ENCODE measurements around the gene FAM131A.

The FAM131A gene

DNA sequence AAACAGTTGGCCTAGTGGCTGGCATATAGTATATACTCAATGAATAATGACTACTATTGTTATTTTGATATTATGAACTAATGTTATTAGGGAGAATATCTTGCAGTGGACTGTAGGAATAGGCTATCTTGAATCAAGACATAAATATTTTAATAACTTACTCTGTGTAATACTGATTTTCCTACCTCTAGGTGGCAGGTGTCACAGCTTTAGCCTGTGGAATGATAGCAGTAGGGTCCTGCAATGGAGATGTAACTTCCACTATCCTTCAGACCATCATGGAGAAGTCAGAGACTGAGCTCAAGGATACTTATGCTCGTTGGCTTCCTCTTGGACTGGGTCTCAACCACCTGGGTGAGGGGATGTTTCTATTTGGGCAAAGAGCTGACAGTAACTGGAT lies 31.8 kb upstream of the FAM131A start:
- no peak for DNase-seq

DNA sequence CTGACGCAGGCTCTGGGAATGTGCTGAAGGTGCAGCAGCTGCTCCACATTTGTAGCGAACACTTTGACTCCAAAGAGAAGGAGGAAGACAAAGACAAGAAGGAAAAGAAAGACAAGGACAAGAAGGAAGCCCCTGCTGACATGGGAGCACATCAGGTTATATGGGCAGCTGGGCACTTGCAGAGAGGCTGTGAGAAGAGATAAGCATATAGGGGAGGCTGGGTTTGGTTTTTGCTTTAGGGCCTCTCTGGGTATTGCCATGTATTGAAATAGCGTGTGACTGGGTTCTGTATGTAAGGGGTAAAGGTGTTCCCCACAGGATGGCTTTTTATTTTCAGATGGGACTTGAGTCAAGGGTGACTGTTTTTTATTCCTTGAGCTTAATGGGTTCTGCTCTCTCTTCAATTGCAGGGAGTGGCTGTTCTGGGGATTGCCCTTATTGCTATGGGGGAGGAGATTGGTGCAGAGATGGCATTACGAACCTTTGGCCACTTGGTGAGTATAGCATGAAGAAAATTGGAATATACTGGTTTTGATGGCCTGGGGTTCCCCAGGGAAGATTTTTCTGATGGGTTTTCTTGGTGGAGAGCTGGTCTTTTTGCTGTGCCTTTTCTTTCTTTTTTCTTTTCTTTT lies 30.9 kb upstream of the FAM131A start:
- no peaks in the 10 kb centered on the region for H3K27me3 Mint-ChIP-seq (ENCODE audit: low read depth, poor library complexity)
- H3K4me1 Mint-ChIP-seq, result no peaks in the 10 kb centered on the region
- no peak for TF ChIP-seq CTCF (IDR thresholded peaks at IDR 0.05)
- no peak overlapping the region for H3K27ac Mint-ChIP-seq
- peaks cover 79% of the 10 kb centered on the region for H3K36me3 Mint-ChIP-seq (ENCODE audit: low read depth)
- no peak overlapping the region for H3K4me3 Mint-ChIP-seq
- DNase-seq, result no peak
- H3K9me3 Mint-ChIP-seq, result no peaks in the 10 kb centered on the region

More for the DNA sequence above, 31.8 kb upstream of the FAM131A start:
- H3K27ac Mint-ChIP-seq, result no peak overlapping the region
- no peaks in the 10 kb centered on the region for H3K27me3 Mint-ChIP-seq (ENCODE audit: low read depth, poor library complexity)
- no peak overlapping the region for H3K4me3 Mint-ChIP-seq
- H3K36me3 Mint-ChIP-seq (ENCODE audit: low read depth), result peaks cover 86% of the 10 kb centered on the region
- no peaks in the 10 kb centered on the region for H3K9me3 Mint-ChIP-seq
- peaks cover 4% of the 10 kb centered on the region for H3K4me1 Mint-ChIP-seq
- no peak for TF ChIP-seq CTCF (IDR thresholded peaks at IDR 0.05)

- Mint-ChIP-seq H3K27me3 (ENCODE audit: low read depth, poor library complexity) (no peaks in the 10 kb centered on the region), H3K4me3 (no peak overlapping the region), H3K9me3 (no peaks in the 10 kb centered on the region), H3K4me1 (no peaks in the 10 kb centered on the region), H3K36me3 (ENCODE audit: low read depth) (peaks cover 64% of the 10 kb centered on the region), H3K27ac (peak overlapping the region; percentile 52)
- no peak for TF ChIP-seq CTCF (IDR thresholded peaks at IDR 0.05)
- DNase-seq, result no peak
Observed at GRCh38 chr3:184307915-184308314, 29.5 kb upstream of the FAM131A start.

GRCh38 chr3:184308744-184309143 lies 28.7 kb upstream of the FAM131A start:
- peaks cover 56% of the 10 kb centered on the region for H3K36me3 Mint-ChIP-seq (ENCODE audit: low read depth)
- H3K4me3 Mint-ChIP-seq, result no peak overlapping the region
- no peak for TF ChIP-seq CTCF (IDR thresholded peaks at IDR 0.05)
- no peaks in the 10 kb centered on the region for H3K9me3 Mint-ChIP-seq
- peak overlapping the region; percentile 52 for H3K27ac Mint-ChIP-seq
- no peak for DNase-seq
- H3K27me3 Mint-ChIP-seq (ENCODE audit: low read depth, poor library complexity), result peaks cover 3% of the 10 kb centered on the region
- no peaks in the 10 kb centered on the region for H3K4me1 Mint-ChIP-seq

DNA sequence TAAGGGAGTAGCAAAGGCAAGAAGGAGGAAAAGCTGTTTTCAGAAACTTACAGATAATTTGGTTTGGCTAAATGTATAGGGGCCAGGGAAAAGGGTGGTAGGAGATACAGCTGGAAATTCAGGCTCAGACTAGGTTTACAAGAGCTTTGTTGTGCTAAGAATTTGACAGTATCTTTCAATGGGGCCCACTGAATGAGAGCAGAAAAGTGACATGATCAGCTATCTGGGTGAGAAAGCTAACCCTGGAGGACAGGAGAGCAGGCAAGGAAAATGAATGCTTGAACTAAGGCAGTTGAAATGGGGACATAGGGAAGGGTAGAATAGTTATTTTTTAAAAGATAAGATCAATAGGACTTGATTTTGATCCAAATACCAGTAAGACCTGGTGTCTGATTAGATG lies 25.8 kb upstream of the FAM131A start:
- TF ChIP-seq CTCF (IDR thresholded peaks at IDR 0.05), result no peak
- Mint-ChIP-seq H3K27me3 (ENCODE audit: low read depth, poor library complexity) (peaks cover 3% of the 10 kb centered on the region), H3K27ac (no peak overlapping the region), H3K4me3 (no peak overlapping the region), H3K4me1 (peaks cover 9% of the 10 kb centered on the region), H3K9me3 (no peaks in the 10 kb centered on the region), H3K36me3 (ENCODE audit: low read depth) (peaks cover 34% of the 10 kb centered on the region)
- DNase-seq, result no peak

DNA sequence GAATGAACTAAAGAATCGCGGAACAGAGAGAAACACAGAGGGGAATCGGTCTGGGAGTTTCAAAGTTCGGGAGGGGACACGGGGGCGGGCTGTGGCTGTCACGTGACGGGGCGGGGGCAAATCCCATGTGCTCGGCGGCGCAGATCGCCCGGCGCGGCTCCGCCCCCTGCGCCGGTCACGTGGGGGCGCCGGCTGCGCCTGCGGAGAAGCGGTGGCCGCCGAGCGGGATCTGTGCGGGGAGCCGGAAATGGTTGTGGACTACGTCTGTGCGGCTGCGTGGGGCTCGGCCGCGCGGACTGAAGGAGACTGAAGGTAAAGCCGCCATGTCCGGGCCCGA lies 23.1 kb upstream of the FAM131A start, which contains the start of gene EIF4G1:
Gene EIF4G1, plus strand, starts transcription at position 244 of the 337 bp plus-strand sequence. CDS start 1,191 bp downstream, outside the sequence.
- Mint-ChIP-seq H3K36me3 (ENCODE audit: low read depth) (peaks cover 27% of the 10 kb centered on the region), H3K9me3 (no peaks in the 10 kb centered on the region), H3K27me3 (ENCODE audit: low read depth, poor library complexity) (peaks cover 3% of the 10 kb centered on the region), H3K4me3 (peak within 1 kb of the TSS; percentile 85), H3K27ac (peak within 1 kb of the TSS; percentile 83), H3K4me1 (peaks cover 29% of the 10 kb centered on the region)
- TF ChIP-seq CTCF (IDR thresholded peaks at IDR 0.05), result no peak
- DNase-seq, result peak; percentile 94

All from nephron progenitor cell (in vitro differentiated cells).